Measurements from ENCODE around the gene DCDC2.

DNA sequence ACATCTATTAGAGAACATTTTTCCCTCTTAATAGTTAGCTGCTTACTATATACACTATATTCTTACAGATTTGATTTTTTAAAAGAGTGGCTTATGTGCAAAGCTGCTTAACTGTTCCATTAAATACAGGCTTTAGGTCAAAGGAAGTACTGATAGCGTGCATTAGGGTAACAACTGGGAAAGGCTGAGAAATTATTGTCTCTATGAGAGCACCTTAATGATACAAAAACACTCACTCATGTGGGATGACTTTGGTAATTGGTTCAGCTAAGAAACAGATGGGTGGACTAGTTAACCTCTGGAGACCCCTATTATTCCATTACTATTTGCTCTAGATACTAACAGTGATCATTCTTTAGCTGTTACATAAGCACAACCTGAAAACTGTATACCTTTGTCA is 4.0 kb downstream of the DCDC2 start:
- TF ChIP-seq CTCF (IDR thresholded peaks at IDR 0.05; ENCODE audit: borderline replicate concordance, extremely low read depth, low read length, poor library complexity, severe bottlenecking) (no peak), EZH2 (IDR thresholded peaks at IDR 0.05; ENCODE audit: borderline replicate concordance, low read depth, low read length, severe bottlenecking) (no peak)
